Muscle of back (tissue), 11 donors: ENCODE measurements around the gene TTC23L. TPM values are rescaled to one million over a fixed set of nuclear protein-coding genes. Genes with fewer than 3 reads are reported as not detected.

ENCODE experiments used
- DNase-seq, 3 donors: peaks; one replicate each; pipeline versions ENCODE4 v3.0.0 to v3.0.0-alpha.2; 2013
- polyA plus RNA-seq, 10 donors: library from polyadenylated mRNA; unstranded; fragments of 120-200 nt; gene quantifications; one replicate each; pipeline ENCODE4 v1.2.1, GENCODE V29; 2013; ENCODE audit not compliant: insufficient read length in 10 of 10

TTC23L gene
- polyA plus RNA-seq, 10 donors: 0.11 to 0.59 (median 0.30) TPM; not detected in 1

GRCh38 chr5:34868791-34869190 is 29.8 kb downstream of the TTC23L start:
- DNase-seq: no peak

- no peak for DNase-seq
Measured at GRCh38 chr5:34869256-34869655, 30.3 kb downstream of the TTC23L start.

GRCh38 chr5:34870382-34870781 is 31.4 kb downstream of the TTC23L start:
- DNase-seq: no peak

GRCh38 chr5:34876275-34876674 is 37.3 kb downstream of the TTC23L start:
- no peak for DNase-seq

- DNase-seq: no peak
Measured at GRCh38 chr5:34881246-34881645, 42.3 kb downstream of the TTC23L start.

GRCh38 chr5:34886392-34887119 is 47.6 kb downstream of the TTC23L start:
- no peak for DNase-seq

- no peak for DNase-seq
Measured at GRCh38 chr5:34889394-34889793, 50.4 kb downstream of the TTC23L start.

- DNase-seq: peak; percentile 89 to 95 (median 92)
Measured at GRCh38 chr5:34891981-34892380, 53.0 kb downstream of the TTC23L start.

GRCh38 chr5:34892414-34892813 is 53.5 kb downstream of the TTC23L start:
- no peak for DNase-seq

GRCh38 chr5:34894716-34895115 is 55.8 kb downstream of the TTC23L start:
- DNase-seq: no peak

- no peak for DNase-seq
Measured at GRCh38 chr5:34895641-34896419, 56.9 kb downstream of the TTC23L start.

GRCh38 chr5:34897646-34898045 is 58.7 kb downstream of the TTC23L start:
- DNase-seq: peak in 1 of 3 donors; percentile 19

- DNase-seq: peak; percentile 67 to 86 (median 82)
Measured at GRCh38 chr5:34898258-34898895, 59.4 kb downstream of the TTC23L start.

GRCh38 chr5:34899066-34899465 is 60.1 kb downstream of the TTC23L start:
- no peak for DNase-seq

- no peak for DNase-seq
Measured at GRCh38 chr5:34900652-34901051, 61.7 kb downstream of the TTC23L start.

GRCh38 chr5:34903260-34903659 is 64.3 kb downstream of the TTC23L start:
- no peak for DNase-seq

- no peak for DNase-seq
Measured at GRCh38 chr5:34905564-34905963, 66.6 kb downstream of the TTC23L start.

- no peak for DNase-seq
Measured at GRCh38 chr5:34913072-34913471, 74.1 kb downstream of the TTC23L start.

- peak in 1 of 3 donors; percentile 11 for DNase-seq
Measured at GRCh38 chr5:34914671-34915138, 75.7 kb downstream of the TTC23L start.

- DNase-seq: peak; percentile 98 to 99 (median 99)
Measured at GRCh38 chr5:34915139-34915855, 76.3 kb downstream of the TTC23L start, which contains the start of the genes BRIX1 and RAD1. TSS of gene BRIX1 (plus strand) at chr5:34915711. CDS start at chr5:34915739, 28 bp downstream. TSS of gene RAD1 (minus strand) at chr5:34915504. CDS start at chr5:34914892, 612 bp downstream.

- DNase-seq: no peak
Measured at GRCh38 chr5:34915856-34916192, 76.9 kb downstream of the TTC23L start.

GRCh38 chr5:34916518-34916917 is 77.6 kb downstream of the TTC23L start:
- DNase-seq: no peak
